Astrocyte (in vitro differentiated cells and primary cell): ENCODE results near the gene INTS2. TPM values are rescaled to one million over a fixed set of nuclear protein-coding genes. Genes with fewer than 3 reads are reported as not detected.

Source experiments
- DNase-seq: peaks from one replicate; pipeline ENCODE4 v3.0.0-alpha.2; 2010; ENCODE audit warnings: low read depth
- FAIRE-seq: peaks from 2 replicates; lab custom pipeline; 2011; peaks lifted over from hg19 to GRCh38; lab: Jason Lieb, UNC
- H2AFZ ChIP-seq: 2 replicates; pipeline ENCODE4 v1.6.0; 2012; ENCODE audit warnings: low read depth, low read length, inconsistent platforms
- H3K27ac ChIP-seq: 2 replicates; pipeline ENCODE4 v1.5.1; 2011; ENCODE audit warnings: low read depth, low read length, inconsistent platforms
- H3K27me3 ChIP-seq: 2 replicates; pipeline ENCODE4 v1.6.0; 2011; ENCODE audit warnings: low read length, inconsistent platforms; ENCODE audit not compliant: insufficient read depth
- H3K36me3 ChIP-seq: 2 replicates; pipeline ENCODE4 v1.5.1; 2011; ENCODE audit warnings: low read length, inconsistent platforms; ENCODE audit not compliant: insufficient read depth
- H3K4me1 ChIP-seq: 2 replicates; pipeline ENCODE4 v1.5.1; 2011; ENCODE audit warnings: low read length, inconsistent platforms; ENCODE audit not compliant: insufficient read depth
- H3K4me2 ChIP-seq: 2 replicates; pipeline ENCODE4 v1.6.0; 2012; ENCODE audit warnings: low read length, inconsistent platforms
- H3K4me3 ChIP-seq: 2 replicates; pipeline ENCODE4 v1.5.1; 2011; ENCODE audit warnings: low read depth, mild to moderate bottlenecking, low read length, inconsistent platforms; ENCODE audit not compliant: insufficient read depth
- H3K79me2 ChIP-seq: 2 replicates; pipeline ENCODE4 v1.6.0; 2012; ENCODE audit warnings: mild to moderate bottlenecking, low read length, inconsistent platforms; ENCODE audit not compliant: insufficient read depth
- H3K9ac ChIP-seq: 2 replicates; pipeline ENCODE4 v1.6.0; 2012; ENCODE audit warnings: mild to moderate bottlenecking, low read length, inconsistent platforms
- H3K9me3 ChIP-seq: 2 replicates; pipeline ENCODE4 v1.5.1; 2012; ENCODE audit warnings: low read depth, mild to moderate bottlenecking, low read length, inconsistent platforms; ENCODE audit not compliant: insufficient read depth
- H4K20me1 ChIP-seq: 2 replicates; pipeline ENCODE4 v1.6.0; 2012; ENCODE audit warnings: low read length, inconsistent platforms; ENCODE audit not compliant: insufficient read depth
- H3K27ac Mint-ChIP-seq: one replicate; pipeline ENCODE4 v1.8.0; 2021; ENCODE audit warnings: mild to moderate bottlenecking, mixed read lengths; ENCODE audit not compliant: unreplicated experiment
- H3K27me3 Mint-ChIP-seq: one replicate; pipeline ENCODE4 v1.8.0; 2021; ENCODE audit warnings: low read depth, mixed read lengths; ENCODE audit not compliant: unreplicated experiment
- H3K36me3 Mint-ChIP-seq: one replicate; pipeline ENCODE4 v1.8.0; 2021; ENCODE audit warnings: low read depth, mixed read lengths; ENCODE audit not compliant: unreplicated experiment
- H3K4me1 Mint-ChIP-seq: one replicate; pipeline ENCODE4 v1.8.0; 2021; ENCODE audit warnings: low read depth, mixed read lengths; ENCODE audit not compliant: unreplicated experiment
- H3K4me3 Mint-ChIP-seq: one replicate; pipeline ENCODE4 v1.8.0; 2021; ENCODE audit warnings: mild to moderate bottlenecking, moderate library complexity, mixed read lengths; ENCODE audit not compliant: unreplicated experiment
- H3K9me3 Mint-ChIP-seq: one replicate; pipeline ENCODE4 v1.8.0; 2021; ENCODE audit warnings: mild to moderate bottlenecking, mixed read lengths; ENCODE audit not compliant: unreplicated experiment
- EZH2 ChIP-seq: IDR thresholded peaks from 2 replicates; pipeline ENCODE4 v1.6.1; 2012; ENCODE audit warnings: mild to moderate bottlenecking, low read length, inconsistent platforms; ENCODE audit not compliant: insufficient read depth
- total RNA-seq: library from RNA; stranded (reverse); gene quantifications from 2 replicates; pipeline ENCODE4 v1.2.1, GENCODE V29; 2021
- TF ChIP-seq, protein P1 (sequence below): IDR thresholded peaks from 2 replicates; pipeline ENCODE4 v1.5.1; 2011; ENCODE audit warnings: low read depth, mild to moderate bottlenecking, inconsistent platforms, low read length, moderate library complexity; ENCODE audit not compliant: insufficient read depth

INTS2 gene
- total RNA-seq, 1 donor from 2014 or later = 9.3 TPM

DNA sequence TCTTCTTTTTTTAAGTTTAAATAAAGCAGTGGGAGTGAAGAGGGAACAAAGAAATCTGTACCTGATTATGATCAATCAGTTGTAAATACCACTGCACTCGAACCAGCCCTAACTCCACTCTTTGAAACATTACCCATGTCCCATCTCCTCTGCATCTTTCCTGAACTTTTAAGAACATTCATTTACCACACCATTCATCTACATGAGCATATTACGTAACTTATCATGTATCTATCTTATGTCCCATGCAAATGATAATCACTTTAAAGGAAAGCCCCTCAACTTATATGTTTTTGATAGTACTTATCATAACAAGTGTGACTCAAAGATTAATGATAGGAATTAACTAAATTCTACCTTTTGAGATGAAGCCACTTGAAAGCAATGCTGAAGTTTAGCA lies 53.7 kb downstream of the INTS2 start:
- Histone ChIP-seq H4K20me1 (no peaks in the 10 kb centered on the region), H3K9ac (no peak overlapping the region), H3K36me3 (peaks cover 9% of the 10 kb centered on the region), H3K27ac (no peak overlapping the region), H3K27me3 (no peaks in the 10 kb centered on the region), H3K79me2 (no peaks in the 10 kb centered on the region), H3K4me3 (no peak overlapping the region), H3K4me1 (no peaks in the 10 kb centered on the region), H3K4me2 (no peak overlapping the region), H3K9me3 (no peaks in the 10 kb centered on the region), H2AFZ (no peak overlapping the region)
- Mint-ChIP-seq H3K4me1 (no peaks in the 10 kb centered on the region), H3K4me3 (no peak overlapping the region), H3K27ac (no peak overlapping the region), H3K36me3 (no peaks in the 10 kb centered on the region), H3K9me3 (no peaks in the 10 kb centered on the region), H3K27me3 (no peaks in the 10 kb centered on the region)
- FAIRE-seq (no peak), DNase-seq (no peak)
- TF ChIP-seq EZH2 = no peak
- TF ChIP-seq, protein P1, sequence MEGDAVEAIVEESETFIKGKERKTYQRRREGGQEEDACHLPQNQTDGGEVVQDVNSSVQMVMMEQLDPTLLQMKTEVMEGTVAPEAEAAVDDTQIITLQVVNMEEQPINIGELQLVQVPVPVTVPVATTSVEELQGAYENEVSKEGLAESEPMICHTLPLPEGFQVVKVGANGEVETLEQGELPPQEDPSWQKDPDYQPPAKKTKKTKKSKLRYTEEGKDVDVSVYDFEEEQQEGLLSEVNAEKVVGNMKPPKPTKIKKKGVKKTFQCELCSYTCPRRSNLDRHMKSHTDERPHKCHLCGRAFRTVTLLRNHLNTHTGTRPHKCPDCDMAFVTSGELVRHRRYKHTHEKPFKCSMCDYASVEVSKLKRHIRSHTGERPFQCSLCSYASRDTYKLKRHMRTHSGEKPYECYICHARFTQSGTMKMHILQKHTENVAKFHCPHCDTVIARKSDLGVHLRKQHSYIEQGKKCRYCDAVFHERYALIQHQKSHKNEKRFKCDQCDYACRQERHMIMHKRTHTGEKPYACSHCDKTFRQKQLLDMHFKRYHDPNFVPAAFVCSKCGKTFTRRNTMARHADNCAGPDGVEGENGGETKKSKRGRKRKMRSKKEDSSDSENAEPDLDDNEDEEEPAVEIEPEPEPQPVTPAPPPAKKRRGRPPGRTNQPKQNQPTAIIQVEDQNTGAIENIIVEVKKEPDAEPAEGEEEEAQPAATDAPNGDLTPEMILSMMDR = no peak

DNA sequence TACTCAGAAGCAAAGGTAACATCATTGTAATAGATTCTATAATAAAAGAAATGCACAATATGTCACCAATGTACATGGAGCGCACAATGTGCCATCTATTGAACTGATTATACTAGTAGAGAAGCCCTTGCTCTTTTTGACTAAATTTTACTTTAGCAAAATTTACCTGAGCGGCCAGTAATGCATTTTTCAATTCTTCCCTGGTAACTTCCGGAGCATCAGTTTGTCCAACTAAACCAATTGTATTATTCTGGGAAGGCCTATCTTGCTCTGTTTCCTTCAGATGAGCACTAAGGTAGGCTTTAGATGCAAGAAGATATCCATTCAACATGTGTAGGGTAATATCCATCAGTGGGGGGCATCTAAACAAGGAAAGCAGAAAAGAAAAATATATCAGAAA lies 55.7 kb downstream of the INTS2 start:
- Mint-ChIP-seq H3K4me1 (no peaks in the 10 kb centered on the region), H3K4me3 (no peak overlapping the region), H3K27me3 (no peaks in the 10 kb centered on the region), H3K9me3 (no peaks in the 10 kb centered on the region), H3K27ac (no peak overlapping the region), H3K36me3 (no peaks in the 10 kb centered on the region)
- Histone ChIP-seq H3K4me3 (no peak overlapping the region), H3K27me3 (no peaks in the 10 kb centered on the region), H3K4me2 (no peak overlapping the region), H3K36me3 (peaks cover 14% of the 10 kb centered on the region), H3K27ac (no peak overlapping the region), H3K9me3 (no peaks in the 10 kb centered on the region), H3K9ac (no peak overlapping the region), H4K20me1 (no peaks in the 10 kb centered on the region), H2AFZ (no peak overlapping the region), H3K4me1 (no peaks in the 10 kb centered on the region), H3K79me2 (no peaks in the 10 kb centered on the region)
- no peak for FAIRE-seq
- DNase-seq = no peak
- TF ChIP-seq, protein P1 = no peak
- no peak for TF ChIP-seq EZH2

DNA sequence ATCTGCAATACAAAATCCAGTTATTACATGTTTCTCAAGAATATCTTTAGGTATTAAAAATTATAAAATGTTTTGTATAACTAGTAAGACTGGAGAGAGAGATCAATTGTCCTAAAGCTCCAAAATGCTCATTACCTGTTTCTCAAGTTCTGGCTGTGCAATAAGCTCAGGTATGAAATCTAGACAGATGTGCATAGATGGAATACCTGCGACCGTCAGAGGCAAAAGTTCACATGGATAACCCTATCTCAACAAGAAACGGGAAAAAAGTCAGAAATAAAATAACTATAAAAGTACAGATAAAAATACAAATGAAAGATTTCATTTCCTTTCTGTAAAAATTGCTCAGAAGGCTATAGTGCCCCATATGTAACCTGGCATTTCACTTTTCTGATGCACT lies 58.6 kb downstream of the INTS2 start:
- FAIRE-seq (no peak), DNase-seq (no peak)
- Mint-ChIP-seq H3K4me1 (peaks cover under 1% of the 10 kb centered on the region), H3K9me3 (no peaks in the 10 kb centered on the region), H3K27me3 (no peaks in the 10 kb centered on the region), H3K36me3 (no peaks in the 10 kb centered on the region), H3K27ac (no peak overlapping the region), H3K4me3 (no peak overlapping the region)
- no peak overlapping the region for H2AFZ ChIP-seq
- no peaks in the 10 kb centered on the region for H4K20me1 ChIP-seq
- H3K27ac ChIP-seq = no peak overlapping the region
- no peak overlapping the region for H3K9ac ChIP-seq
- no peak overlapping the region for H3K4me3 ChIP-seq
- H3K9me3 ChIP-seq = no peaks in the 10 kb centered on the region
- H3K79me2 ChIP-seq = no peaks in the 10 kb centered on the region
- no peak for TF ChIP-seq EZH2
- TF ChIP-seq, protein P1 = no peak
- no peaks in the 10 kb centered on the region for H3K4me1 ChIP-seq
- no peaks in the 10 kb centered on the region for H3K27me3 ChIP-seq
- H3K4me2 ChIP-seq = no peak overlapping the region
- H3K36me3 ChIP-seq = peaks cover 11% of the 10 kb centered on the region
